ENCODE results near the gene STEAP1B.

- no peak for TF ChIP-seq CTCF (IDR thresholded peaks at IDR 0.05; ENCODE audit: low read depth, low read length, missing input control)
- TF ChIP-seq, protein P1, sequence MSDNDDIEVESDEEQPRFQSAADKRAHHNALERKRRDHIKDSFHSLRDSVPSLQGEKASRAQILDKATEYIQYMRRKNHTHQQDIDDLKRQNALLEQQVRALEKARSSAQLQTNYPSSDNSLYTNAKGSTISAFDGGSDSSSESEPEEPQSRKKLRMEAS (IDR thresholded peaks at IDR 0.05): no peak
- TF ChIP-seq, protein P2, sequence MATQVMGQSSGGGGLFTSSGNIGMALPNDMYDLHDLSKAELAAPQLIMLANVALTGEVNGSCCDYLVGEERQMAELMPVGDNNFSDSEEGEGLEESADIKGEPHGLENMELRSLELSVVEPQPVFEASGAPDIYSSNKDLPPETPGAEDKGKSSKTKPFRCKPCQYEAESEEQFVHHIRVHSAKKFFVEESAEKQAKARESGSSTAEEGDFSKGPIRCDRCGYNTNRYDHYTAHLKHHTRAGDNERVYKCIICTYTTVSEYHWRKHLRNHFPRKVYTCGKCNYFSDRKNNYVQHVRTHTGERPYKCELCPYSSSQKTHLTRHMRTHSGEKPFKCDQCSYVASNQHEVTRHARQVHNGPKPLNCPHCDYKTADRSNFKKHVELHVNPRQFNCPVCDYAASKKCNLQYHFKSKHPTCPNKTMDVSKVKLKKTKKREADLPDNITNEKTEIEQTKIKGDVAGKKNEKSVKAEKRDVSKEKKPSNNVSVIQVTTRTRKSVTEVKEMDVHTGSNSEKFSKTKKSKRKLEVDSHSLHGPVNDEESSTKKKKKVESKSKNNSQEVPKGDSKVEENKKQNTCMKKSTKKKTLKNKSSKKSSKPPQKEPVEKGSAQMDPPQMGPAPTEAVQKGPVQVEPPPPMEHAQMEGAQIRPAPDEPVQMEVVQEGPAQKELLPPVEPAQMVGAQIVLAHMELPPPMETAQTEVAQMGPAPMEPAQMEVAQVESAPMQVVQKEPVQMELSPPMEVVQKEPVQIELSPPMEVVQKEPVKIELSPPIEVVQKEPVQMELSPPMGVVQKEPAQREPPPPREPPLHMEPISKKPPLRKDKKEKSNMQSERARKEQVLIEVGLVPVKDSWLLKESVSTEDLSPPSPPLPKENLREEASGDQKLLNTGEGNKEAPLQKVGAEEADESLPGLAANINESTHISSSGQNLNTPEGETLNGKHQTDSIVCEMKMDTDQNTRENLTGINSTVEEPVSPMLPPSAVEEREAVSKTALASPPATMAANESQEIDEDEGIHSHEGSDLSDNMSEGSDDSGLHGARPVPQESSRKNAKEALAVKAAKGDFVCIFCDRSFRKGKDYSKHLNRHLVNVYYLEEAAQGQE (IDR thresholded peaks at IDR 0.05): no peak
- no peak for TF ChIP-seq RAD21 (IDR thresholded peaks at IDR 0.05)
- TF ChIP-seq HNF4A (conservative IDR thresholded peaks at IDR 0.05): no peak
- TF ChIP-seq HNF4G (IDR thresholded peaks at IDR 0.05): no peak
- TF ChIP-seq YY1 (IDR thresholded peaks at IDR 0.05): no peak
Measured at GRCh38 chr7:22544245-22544644, 44.3 kb upstream of the STEAP1B start.

All from liver (tissue), 3 donors.